ENCODE results near the gene HNRNPLL.
"Not testable (repeated sequence)": the region's sequence is repeated elsewhere in the genome, so short reads cannot be mapped to it uniquely, and the experiment has no call there.

The HNRNPLL gene

GRCh38 chr2:38540580-38541286 is 62.0 kb downstream of the HNRNPLL start:
- DNase-seq (ENCODE audit: low spot score) = no peak
- no peak overlapping the region for H3K27ac ChIP-seq

GRCh38 chr2:38539086-38539485 is 63.6 kb downstream of the HNRNPLL start:
- no peak for TF ChIP-seq CTCF (IDR thresholded peaks at IDR 0.05)
- DNase-seq (ENCODE audit: low spot score) = no peak
- Histone ChIP-seq H3K4me3 (no peak overlapping the region), H3K27ac (no peak overlapping the region)

More at GRCh38 chr2:38540580-38541286, 62.0 kb downstream of the HNRNPLL start:
- no peak overlapping the region for H3K4me3 ChIP-seq
- TF ChIP-seq CTCF (IDR thresholded peaks at IDR 0.05) = no peak

GRCh38 chr2:38537937-38538525 is 64.7 kb downstream of the HNRNPLL start:
- DNase-seq (ENCODE audit: low spot score) = no peak
- TF ChIP-seq CTCF (IDR thresholded peaks at IDR 0.05) = no peak
- no peak overlapping the region for H3K4me3 ChIP-seq
- H3K27ac ChIP-seq = no peak overlapping the region

- H3K4me3 ChIP-seq; DNase-seq (ENCODE audit: low spot score); H3K27ac ChIP-seq: not testable (repeated sequence)
Observed at GRCh38 chr2:38537296-38537695, 65.4 kb downstream of the HNRNPLL start.

- no peak for DNase-seq (ENCODE audit: low spot score)
- peak; percentile 94 for TF ChIP-seq CTCF (IDR thresholded peaks at IDR 0.05)
- Histone ChIP-seq H3K27ac (no peak overlapping the region), H3K4me3 (peak overlapping the region; percentile 73)
Observed at GRCh38 chr2:38535744-38536506, 66.8 kb downstream of the HNRNPLL start.

GRCh38 chr2:38535404-38535743 is 67.4 kb downstream of the HNRNPLL start:
- no peak for DNase-seq (ENCODE audit: low spot score)
- no peak overlapping the region for H3K4me3 ChIP-seq
- no peak overlapping the region for H3K27ac ChIP-seq
- no peak for TF ChIP-seq CTCF (IDR thresholded peaks at IDR 0.05)

- no peak for TF ChIP-seq CTCF (IDR thresholded peaks at IDR 0.05)
- no peak overlapping the region for H3K27ac ChIP-seq
- DNase-seq (ENCODE audit: low spot score) = no peak
- H3K4me3 ChIP-seq = no peak overlapping the region
Observed at GRCh38 chr2:38534746-38535403, 67.9 kb downstream of the HNRNPLL start.
